ENCODE measurements around the gene IL1A.
"Not testable (repeated sequence)": the region's sequence is repeated elsewhere in the genome, so short reads cannot be mapped to it uniquely, and the experiment has no call there.

IL1A gene, protein sequence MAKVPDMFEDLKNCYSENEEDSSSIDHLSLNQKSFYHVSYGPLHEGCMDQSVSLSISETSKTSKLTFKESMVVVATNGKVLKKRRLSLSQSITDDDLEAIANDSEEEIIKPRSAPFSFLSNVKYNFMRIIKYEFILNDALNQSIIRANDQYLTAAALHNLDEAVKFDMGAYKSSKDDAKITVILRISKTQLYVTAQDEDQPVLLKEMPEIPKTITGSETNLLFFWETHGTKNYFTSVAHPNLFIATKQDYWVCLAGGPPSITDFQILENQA

DNA sequence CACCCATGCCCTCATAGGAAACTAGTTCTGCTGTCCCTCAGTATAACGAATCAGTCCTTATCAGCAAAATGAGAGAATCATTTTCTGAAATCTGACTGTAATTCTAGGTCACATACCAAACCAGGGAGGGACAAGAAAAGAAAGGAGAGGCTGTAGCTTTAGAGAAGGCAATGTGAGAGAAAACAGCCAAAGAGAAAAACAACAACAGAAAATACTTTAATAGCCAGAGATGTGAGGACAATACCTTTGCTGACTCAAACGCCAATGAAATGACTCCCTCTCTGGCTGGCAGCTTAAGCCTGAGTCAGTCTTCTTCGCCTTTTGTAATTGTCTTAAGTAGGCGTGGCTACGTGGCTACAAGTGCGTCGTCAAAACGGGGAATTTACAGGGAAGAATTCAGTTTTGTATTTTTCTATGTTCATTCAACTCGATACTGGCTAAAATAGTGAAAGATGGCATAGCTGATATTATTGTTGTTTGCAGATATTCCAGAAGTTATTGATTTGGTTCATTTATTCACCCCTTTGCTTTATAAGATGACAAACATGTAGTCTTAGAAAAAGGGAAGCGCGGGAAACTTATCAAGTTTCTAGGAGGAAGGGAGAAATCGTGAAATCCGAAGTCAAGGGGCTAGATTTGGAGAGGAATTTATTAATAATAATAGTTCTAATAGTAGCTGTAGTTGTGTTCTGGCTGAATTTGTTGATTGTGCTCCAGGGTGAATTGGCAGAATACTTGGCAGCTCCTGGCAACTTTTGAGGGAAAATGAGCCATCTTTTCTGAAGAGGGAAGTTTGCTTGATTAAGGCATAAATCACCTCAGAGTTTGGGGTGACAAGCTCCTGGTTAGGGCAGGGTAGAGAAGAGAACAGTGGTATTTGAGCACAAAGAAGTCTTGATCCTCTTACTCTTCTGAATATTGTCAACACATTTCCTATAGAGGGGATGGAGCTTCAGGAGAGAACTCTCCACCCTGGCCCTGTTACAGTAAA is at the start of gene IL1A:
IL1A (minus strand) TSS at position 295 of the 991 bp plus-strand sequence. CDS start 723 bp downstream, outside the sequence.
- no peak for DNase-seq

DNA sequence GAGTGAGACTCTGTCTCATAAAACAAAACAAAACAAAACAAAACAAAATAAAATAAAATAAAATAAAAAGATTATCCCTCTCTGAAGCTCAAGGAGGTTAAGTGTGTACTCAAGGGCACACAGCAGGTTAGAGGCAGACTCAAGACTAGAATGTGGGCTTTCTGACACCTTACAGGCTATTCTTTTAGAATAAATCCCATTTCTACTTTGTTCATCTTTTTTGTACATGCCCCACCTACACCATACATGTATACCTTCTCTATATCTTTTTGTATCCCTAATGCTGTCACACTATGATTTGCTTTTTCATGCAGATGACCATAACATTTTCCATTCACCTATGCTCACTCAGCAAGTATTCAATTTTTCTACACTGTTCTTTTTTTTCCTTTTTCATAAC is 49.7 kb upstream of the IL1A start:
- DNase-seq: no peak

- not testable (repeated sequence) for DNase-seq
Measured at GRCh38 chr2:112833639-112833931, 49.3 kb upstream of the IL1A start.

DNA sequence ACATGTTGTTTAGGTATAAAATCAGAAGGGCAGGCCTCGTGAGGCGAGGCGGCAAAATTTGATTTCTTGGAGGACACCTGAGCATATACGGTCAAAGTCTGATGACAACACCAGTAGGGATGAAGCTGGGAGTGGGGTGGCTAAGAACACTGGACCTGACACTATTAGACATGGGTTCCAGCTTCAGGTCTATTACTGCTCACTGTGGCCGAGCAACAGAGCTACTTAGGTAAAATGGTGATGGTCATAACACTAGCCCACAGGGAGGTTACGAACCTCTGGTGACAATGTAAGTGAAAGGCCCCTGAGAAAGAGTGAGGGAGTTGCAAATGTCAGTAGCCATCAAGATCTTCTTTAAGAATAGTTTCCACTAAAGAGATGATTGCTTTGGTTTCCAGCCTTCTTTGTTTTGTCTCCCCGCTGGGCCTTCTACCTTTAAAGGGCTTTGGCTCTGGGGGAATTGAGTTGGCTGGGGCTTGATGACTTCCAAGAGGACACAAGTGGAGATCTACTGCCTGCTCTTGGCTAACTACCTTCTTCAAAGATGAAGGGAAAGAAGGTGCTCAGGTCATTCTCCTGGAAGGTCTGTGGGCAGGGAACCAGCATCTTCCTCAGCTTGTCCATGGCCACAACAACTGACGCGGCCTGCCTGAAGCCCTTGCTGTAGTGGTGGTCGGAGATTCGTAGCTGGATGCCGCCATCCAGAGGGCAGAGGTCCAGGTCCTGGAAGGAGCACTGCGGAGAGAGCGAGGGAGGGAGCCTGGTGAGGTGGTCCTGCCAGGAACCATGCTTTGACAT is 48.7 kb upstream of the IL1A start:
- no peak for DNase-seq

DNA sequence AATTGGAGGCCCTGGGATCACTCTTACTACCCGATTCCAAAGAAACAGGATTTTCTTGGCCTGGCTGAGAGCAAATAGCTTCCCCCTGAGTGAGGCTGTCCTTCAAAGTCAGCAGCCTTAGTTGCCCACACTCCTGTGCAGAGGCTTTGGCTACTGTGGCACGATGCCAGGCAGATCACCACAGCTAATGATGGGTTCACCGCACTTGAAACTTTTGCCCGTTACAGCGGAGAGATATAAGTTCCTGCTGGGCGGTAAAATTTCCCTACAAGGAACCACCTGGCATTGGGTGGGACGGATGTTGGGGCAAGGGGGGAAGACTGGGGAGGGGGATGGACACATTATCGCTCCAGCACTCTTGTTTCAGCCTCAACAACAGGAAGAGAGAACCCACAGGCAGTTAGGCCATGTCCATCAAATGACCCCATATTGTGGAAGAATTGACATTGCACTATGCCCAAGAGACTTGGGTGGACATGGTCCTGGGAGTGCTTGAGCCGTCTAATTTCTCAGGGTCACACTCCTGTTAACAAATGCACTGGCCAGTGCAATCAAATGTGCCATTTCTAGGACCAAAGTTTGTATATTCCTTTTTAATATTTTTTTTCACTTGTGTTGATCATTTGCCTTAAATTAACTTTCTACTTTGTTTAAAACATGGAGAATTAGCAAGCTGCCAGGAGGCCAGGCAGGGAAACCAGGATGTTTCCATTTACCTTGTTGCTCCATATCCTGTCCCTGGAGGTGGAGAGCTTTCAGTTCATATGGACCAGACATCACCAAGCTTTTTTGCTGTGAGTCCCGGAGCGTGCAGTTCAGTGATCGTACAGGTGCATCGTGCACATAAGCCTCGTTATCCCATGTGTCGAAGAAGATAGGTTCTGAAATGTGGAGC is 47.9 kb upstream of the IL1A start:
- DNase-seq: no peak

GRCh38 chr2:112831513-112831845 is 47.2 kb upstream of the IL1A start:
- DNase-seq: no peak

GRCh38 chr2:112830682-112831512 is 46.6 kb upstream of the IL1A start:
- no peak for DNase-seq

DNA sequence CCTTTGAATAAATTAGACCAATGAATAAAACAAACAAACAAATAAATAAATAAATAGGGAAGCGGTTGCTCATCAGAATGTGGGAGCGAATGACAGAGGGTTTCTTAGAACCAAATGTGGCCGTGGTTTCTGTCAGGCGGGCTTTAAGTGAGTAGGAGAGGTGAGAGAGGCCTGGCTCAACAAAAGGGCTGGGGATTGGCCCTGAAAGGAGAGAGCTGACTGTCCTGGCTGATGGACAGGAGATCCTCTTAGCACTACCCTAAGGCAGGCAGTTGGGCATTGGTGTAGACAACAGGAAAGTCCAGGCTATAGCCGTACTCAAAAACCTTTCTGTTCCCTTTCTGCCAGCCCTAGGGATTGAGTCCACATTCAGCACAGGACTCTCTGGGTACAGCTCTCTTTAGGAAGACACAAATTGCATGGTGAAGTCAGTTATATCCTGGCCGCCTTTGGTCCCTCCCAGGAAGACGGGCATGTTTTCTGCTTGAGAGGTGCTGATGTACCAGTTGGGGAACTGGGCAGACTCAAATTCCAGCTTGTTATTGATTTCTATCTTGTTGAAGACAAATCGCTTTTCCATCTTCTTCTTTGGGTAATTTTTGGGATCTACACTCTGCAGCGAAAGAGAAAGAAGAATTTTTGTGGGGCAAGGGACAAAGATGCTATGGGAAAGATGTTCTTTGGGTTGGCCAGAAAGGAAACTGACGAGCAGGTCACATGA is 45.8 kb upstream of the IL1A start:
- DNase-seq: no peak

- no peak for DNase-seq
Measured at GRCh38 chr2:112829101-112829960, 45.0 kb upstream of the IL1A start.

DNA sequence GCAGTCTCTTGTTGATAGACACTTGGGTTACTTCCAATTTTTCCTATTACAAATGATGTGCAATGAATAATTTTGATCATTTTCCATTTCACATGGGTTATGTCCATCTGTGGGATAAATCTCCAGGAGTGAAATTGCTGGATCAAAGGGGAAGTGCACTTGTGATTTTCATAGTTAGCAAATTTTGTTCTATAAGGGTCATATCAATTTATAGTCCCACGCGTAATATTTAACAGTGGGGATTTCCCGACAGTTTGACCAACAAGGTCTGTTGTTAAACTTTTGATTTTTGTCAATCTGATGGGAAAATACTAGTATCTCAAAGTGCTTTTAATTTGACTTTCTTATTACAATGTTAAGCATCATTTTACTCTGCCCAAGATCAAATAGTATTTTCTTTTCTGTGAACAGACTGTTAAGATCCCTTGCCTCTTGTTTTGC is 44.0 kb upstream of the IL1A start:
- no peak for DNase-seq

DNA sequence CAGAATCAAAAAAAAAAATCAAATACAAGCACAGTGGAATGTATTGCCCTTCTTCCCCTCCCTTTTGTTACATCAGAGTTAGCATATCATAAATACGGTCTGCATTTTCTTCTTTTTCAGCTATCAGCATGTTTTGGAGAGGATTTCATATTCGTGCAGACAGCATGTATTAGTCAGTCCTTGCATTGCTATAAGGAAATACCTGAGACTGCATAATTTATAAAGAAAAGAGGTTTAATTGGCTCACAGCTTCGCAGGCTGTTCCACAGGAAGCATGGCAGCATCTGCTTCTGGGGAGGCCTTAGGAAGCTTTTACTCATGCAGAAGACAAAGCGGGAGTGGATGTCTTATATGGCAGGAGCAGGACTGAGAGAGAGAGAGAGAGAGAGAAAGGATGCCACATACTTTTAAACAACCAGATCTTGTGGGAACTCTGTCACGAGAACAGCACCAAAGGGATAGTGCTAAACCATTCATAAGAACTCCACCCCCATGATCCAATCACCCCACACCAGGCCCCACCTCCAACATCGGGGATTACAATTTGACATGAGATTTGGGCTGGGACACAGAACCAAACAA is 43.4 kb upstream of the IL1A start:
- DNase-seq: no peak

DNA sequence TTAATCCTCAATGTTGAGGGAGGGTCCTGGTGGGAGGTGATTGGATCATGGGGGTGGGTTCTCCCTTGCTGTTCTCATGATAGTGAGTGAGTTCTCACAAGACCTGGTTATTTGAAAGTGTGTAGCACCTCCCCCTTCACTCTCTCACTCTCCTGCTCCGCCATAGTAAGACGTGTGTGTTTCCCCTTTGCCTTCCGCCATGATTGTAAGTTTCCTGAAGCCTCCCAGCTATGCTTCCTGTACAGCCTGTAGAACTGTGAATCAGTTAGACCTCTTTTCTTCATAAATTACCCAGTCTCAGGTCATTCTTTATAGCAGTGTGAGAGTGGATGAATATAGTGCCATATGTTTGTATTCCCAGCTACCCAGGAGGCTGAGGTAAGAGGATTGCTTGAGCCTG is 42.7 kb upstream of the IL1A start:
- no peak for DNase-seq

DNA sequence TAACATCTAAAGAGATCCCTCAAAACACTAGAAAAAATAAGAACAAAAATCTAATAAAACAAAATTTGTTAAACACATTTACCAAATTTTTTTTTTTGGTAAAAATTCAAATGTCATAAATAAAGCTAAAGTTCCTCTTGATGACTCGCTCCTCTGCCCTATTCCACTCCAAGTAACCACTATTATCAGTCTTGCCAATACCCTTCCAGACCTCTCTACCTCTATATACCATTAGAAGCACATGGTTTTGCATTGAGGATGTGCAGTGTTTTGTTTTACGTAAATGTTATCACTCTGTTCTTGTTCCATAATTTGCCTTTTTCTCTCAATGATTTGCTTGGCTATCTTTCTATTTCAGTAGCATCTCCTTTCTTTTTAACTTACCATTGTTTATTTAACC is 41.4 kb upstream of the IL1A start:
- no peak for DNase-seq

- DNase-seq: no peak
Measured at GRCh38 chr2:112824694-112825085, 40.4 kb upstream of the IL1A start.

DNA sequence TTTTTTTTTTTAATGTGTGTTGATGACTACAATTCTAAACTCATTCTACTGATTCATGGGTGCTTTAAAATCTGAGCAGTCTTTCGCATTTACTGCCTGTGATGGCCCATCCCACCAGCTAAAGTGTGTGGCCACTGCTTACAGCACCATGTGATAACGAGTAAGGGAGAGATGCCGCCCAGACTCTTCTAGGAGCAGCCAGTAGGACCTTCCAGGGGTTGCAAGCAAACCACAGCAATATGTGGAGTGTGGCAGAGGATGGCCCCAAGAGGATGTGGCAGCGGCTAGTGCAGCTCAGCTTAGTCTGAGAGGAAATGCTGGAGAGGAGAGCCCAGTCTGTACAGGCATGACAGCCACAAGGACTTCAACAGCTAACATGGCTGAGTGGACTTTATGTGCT is 37.4 kb upstream of the IL1A start:
- DNase-seq: no peak

GRCh38 chr2:112821142-112821541 is 36.8 kb upstream of the IL1A start:
- no peak for DNase-seq

DNA sequence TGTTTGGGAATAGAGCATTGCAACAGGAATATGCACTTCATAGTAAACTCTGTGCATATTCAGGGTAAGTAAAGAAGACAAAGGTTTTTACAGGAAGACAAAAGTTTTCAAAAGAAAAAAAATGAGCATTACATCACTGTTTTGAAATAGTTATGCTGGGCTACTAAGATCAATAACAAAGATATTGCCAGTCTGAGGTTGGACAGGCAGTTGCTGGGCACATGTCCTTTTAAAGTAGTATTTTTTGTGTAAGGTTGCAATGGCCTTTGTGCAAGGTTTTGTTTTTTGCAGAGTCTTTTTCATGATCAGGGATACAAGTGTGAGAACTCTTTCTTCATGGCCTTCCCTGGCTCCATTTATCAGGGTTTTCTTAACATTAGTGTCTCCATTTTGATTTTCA is 36.0 kb upstream of the IL1A start:
- no peak for DNase-seq

- no peak for DNase-seq
Measured at GRCh38 chr2:112819081-112819480, 34.8 kb upstream of the IL1A start.
